Progenitor cell of endocrine pancreas (in vitro differentiated cells): ENCODE results near the gene NOVA2. TPM values are rescaled to one million over a fixed set of nuclear protein-coding genes. Genes with fewer than 3 reads are reported as not detected.

Source experiments
- DNase-seq: peaks from one replicate; pipeline ENCODE4 v3.0.0; 2021; ENCODE audit warnings: low spot score; ENCODE audit not compliant: unreplicated experiment
- H3K27ac Mint-ChIP-seq: 2 replicates; pipeline ENCODE4 v1.8.0; 2021; ENCODE audit warnings: mild to moderate bottlenecking, moderate library complexity, mixed read lengths
- H3K27me3 Mint-ChIP-seq: 2 replicates; pipeline ENCODE4 v1.8.0; 2021; ENCODE audit warnings: mixed read lengths
- H3K36me3 Mint-ChIP-seq: 2 replicates; pipeline ENCODE4 v1.8.0; 2022; ENCODE audit warnings: mixed read lengths; ENCODE audit not compliant: insufficient read depth
- H3K4me1 Mint-ChIP-seq: 2 replicates; pipeline ENCODE4 v1.8.0; 2021; ENCODE audit warnings: low read depth, mixed read lengths
- H3K4me3 Mint-ChIP-seq: 2 replicates; pipeline ENCODE4 v1.8.0; 2021; ENCODE audit warnings: low read depth, mild to moderate bottlenecking, moderate library complexity, mixed read lengths
- H3K9me3 Mint-ChIP-seq: 2 replicates; pipeline ENCODE4 v1.8.0; 2021; ENCODE audit warnings: low read depth, mixed read lengths
- total RNA-seq: library from RNA; stranded (reverse); gene quantifications from 2 replicates; pipeline ENCODE4 v1.2.1, GENCODE V29; 2021
- TF ChIP-seq, protein P1 (sequence below): fragments of 200-600 bp; sonication (generic); IDR thresholded peaks from one replicate; pipeline ENCODE4 v1.5.0; 2021; ENCODE audit warnings: antibody characterized with exemption, mild to moderate bottlenecking; ENCODE audit not compliant: unreplicated experiment

Gene NOVA2
- total RNA-seq, 1 donor from 2014 or later: 0.53 TPM

DNA sequence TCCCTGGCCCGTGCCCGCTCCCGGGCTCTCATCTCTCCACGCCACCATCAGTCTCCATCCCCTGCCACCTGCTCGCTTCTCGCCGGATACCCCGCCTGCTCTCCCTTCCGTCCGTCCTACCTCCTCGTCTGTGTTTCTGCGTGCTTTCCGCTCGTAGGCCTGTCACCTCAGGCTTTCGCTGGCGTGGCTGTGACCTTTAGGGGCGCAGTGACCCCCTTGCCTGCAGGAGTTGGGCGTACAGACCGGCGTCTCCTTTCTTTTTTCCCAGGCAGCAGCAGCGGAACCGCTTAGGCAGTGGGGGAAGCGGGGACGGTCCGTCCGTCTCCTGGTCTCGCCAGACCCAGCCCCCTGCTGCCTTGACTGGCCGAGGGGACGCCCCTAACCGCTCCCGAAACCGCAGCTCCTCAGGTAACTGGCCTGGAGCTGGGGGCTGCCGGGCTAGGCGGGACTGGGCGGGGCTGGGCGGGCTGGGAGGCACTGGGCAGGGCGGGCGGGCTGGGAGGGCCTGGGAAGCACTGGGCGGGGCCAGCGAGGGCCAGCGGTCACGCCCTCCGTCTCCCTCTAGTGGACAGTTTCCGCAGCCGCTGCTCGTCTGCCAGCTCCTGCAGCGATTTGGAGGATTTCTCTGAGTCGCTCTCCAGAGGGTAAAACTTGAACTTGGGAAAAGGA lies 42.9 kb upstream of the NOVA2 start:
- Mint-ChIP-seq H3K4me1 (peaks cover 12% of the 10 kb centered on the region), H3K27ac (no peak overlapping the region), H3K27me3 (peaks cover 23% of the 10 kb centered on the region), H3K36me3 (peaks cover 6% of the 10 kb centered on the region), H3K9me3 (no peaks in the 10 kb centered on the region), H3K4me3 (peak overlapping the region; percentile 66)
- TF ChIP-seq, protein P1, sequence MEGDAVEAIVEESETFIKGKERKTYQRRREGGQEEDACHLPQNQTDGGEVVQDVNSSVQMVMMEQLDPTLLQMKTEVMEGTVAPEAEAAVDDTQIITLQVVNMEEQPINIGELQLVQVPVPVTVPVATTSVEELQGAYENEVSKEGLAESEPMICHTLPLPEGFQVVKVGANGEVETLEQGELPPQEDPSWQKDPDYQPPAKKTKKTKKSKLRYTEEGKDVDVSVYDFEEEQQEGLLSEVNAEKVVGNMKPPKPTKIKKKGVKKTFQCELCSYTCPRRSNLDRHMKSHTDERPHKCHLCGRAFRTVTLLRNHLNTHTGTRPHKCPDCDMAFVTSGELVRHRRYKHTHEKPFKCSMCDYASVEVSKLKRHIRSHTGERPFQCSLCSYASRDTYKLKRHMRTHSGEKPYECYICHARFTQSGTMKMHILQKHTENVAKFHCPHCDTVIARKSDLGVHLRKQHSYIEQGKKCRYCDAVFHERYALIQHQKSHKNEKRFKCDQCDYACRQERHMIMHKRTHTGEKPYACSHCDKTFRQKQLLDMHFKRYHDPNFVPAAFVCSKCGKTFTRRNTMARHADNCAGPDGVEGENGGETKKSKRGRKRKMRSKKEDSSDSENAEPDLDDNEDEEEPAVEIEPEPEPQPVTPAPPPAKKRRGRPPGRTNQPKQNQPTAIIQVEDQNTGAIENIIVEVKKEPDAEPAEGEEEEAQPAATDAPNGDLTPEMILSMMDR: peak; percentile 86
- peak; percentile 81 for DNase-seq

GRCh38 chr19:46015687-46016425 lies 42.2 kb upstream of the NOVA2 start:
- Mint-ChIP-seq H3K27me3 (peaks cover 26% of the 10 kb centered on the region), H3K4me1 (peaks cover 12% of the 10 kb centered on the region), H3K36me3 (peaks cover 10% of the 10 kb centered on the region), H3K9me3 (no peaks in the 10 kb centered on the region), H3K27ac (no peak overlapping the region), H3K4me3 (peak overlapping the region; percentile 66)
- TF ChIP-seq, protein P1: no peak
- DNase-seq: no peak

- H3K4me3 Mint-ChIP-seq: peak overlapping the region; percentile 65
- H3K9me3 Mint-ChIP-seq: no peaks in the 10 kb centered on the region
- H3K27me3 Mint-ChIP-seq: peaks cover 26% of the 10 kb centered on the region
- H3K36me3 Mint-ChIP-seq: peaks cover 15% of the 10 kb centered on the region
- TF ChIP-seq, protein P1: no peak
- H3K27ac Mint-ChIP-seq: no peak overlapping the region
- DNase-seq: peak; percentile 50
- peaks cover 12% of the 10 kb centered on the region for H3K4me1 Mint-ChIP-seq
Measured at GRCh38 chr19:46014941-46015686, 41.4 kb upstream of the NOVA2 start.

- TF ChIP-seq, protein P1: no peak
- Mint-ChIP-seq H3K27ac (no peak overlapping the region), H3K27me3 (peaks cover 26% of the 10 kb centered on the region), H3K4me3 (peak overlapping the region; percentile 65), H3K36me3 (peaks cover 18% of the 10 kb centered on the region), H3K9me3 (no peaks in the 10 kb centered on the region), H3K4me1 (peaks cover 12% of the 10 kb centered on the region)
- no peak for DNase-seq
Measured at GRCh38 chr19:46014534-46014933, 40.9 kb upstream of the NOVA2 start.
